ENCODE data around the gene PRCC. TPM values are rescaled to one million over a fixed set of nuclear protein-coding genes. Genes with fewer than 3 reads are reported as not detected.

PRCC gene
- total RNA-seq, 1 experiment from 2014 or later: 131 TPM

DNA sequence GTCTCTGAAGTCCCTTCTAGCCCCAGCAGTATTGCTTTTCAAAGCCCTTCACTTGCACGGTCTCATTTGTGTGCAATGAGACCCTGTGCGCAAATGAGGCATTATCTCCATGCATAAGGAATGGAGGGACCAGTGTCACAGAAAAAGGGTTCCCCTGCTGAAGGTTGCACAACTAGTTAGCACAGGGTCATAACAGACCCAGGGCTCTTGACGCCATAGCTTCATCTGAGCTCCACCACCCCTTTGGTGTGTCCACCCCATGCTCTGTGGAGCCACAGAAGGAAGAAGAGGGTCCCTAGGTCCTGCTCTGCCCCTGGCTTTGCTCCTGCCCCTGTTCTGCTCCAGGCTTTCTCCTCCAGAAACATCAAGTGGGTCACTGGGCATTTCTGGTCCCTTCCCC, 36.7 kb downstream of the PRCC start:
- BruUV-seq (replicated peaks): no TSS peak
- CTCF ChIA-PET: interaction anchor here (0.5 to 12.4 kb wide), 4 partner anchors 9 to 87 kb away, joined by 3 to 106 read pairs (median 13); partner anchors contain the start of gene PEAR1

DNA sequence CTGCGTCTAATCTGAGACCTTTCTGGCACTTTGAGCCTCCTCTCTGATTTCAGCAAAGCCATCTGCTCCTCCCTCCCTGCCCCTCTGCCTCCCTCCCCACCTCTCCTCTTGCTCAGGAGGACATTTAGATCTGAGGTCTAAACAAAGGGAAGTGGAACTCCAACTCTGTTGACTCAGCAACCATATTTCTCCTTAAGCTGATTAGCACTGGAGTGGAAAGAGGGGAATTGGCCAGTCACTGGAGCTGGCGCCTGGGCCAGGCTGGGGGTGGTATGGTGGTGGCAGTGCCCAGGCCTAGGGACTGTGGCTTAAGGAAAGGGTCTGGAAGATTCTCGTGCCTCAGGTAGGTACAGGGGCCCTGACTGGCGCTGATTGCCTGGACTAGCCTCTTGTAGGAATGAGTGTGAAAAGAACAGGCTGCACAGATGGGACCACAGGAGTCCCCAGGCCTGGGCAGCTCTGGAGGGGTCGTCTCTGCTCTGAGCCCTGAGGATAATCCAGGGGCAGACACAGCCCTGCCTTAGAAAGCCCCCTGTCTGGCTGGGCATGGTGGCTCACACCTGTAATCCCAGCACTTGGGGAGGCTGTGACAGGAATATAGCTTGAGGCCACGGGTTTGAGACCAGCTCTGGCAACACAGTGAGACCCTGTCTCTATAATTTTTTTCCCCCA, 37.4 kb downstream of the PRCC start:
- Mint-ChIP-seq H3K4me1 (ENCODE audit: insufficient read depth, unreplicated experiment) (peaks cover 12% of the 10 kb centered on the region), H3K27ac (ENCODE audit: low read depth, unreplicated experiment) (no peak overlapping the region), H3K27me3 (ENCODE audit: insufficient read depth, unreplicated experiment) (no peaks in the 10 kb centered on the region), H3K9me3 (ENCODE audit: unreplicated experiment) (no peaks in the 10 kb centered on the region), H3K4me3 (ENCODE audit: unreplicated experiment) (no peak overlapping the region), H3K36me3 (ENCODE audit: insufficient read depth, unreplicated experiment) (peaks cover 29% of the 10 kb centered on the region)
- DNase-seq (ENCODE audit: unreplicated experiment): no peak
- ChIA-PET CTCF (interaction anchor here (0.5 to 12.4 kb wide), 11 partner anchors 9 to 123 kb away, joined by 3 to 114 read pairs (median 4); partner anchors contain the start of genes NTRK1 and PEAR1), POLR2A (no interaction called here)
- no peak for TF ChIP-seq CTCF (IDR thresholded peaks at IDR 0.05; ENCODE audit: unreplicated experiment)
- intact Hi-C loops (cut with micrococcal nuclease): no loop called here
- no TSS peak for BruUV-seq (replicated peaks)

More for the DNA sequence above, 36.7 kb downstream of the PRCC start:
- no peaks in the 10 kb centered on the region for H3K27me3 Mint-ChIP-seq (ENCODE audit: insufficient read depth, unreplicated experiment)
- peaks cover 35% of the 10 kb centered on the region for H3K36me3 Mint-ChIP-seq (ENCODE audit: insufficient read depth, unreplicated experiment)
- no peak for TF ChIP-seq CTCF (IDR thresholded peaks at IDR 0.05; ENCODE audit: unreplicated experiment)
- POLR2A ChIA-PET: no interaction called here
- H3K27ac Mint-ChIP-seq (ENCODE audit: low read depth, unreplicated experiment): no peak overlapping the region
- no peak overlapping the region for H3K4me3 Mint-ChIP-seq (ENCODE audit: unreplicated experiment)
- intact Hi-C loops (cut with micrococcal nuclease): no loop called here
- H3K9me3 Mint-ChIP-seq (ENCODE audit: unreplicated experiment): no peaks in the 10 kb centered on the region
- no peak for DNase-seq (ENCODE audit: unreplicated experiment)
- H3K4me1 Mint-ChIP-seq (ENCODE audit: insufficient read depth, unreplicated experiment): peaks cover 12% of the 10 kb centered on the region

DNA sequence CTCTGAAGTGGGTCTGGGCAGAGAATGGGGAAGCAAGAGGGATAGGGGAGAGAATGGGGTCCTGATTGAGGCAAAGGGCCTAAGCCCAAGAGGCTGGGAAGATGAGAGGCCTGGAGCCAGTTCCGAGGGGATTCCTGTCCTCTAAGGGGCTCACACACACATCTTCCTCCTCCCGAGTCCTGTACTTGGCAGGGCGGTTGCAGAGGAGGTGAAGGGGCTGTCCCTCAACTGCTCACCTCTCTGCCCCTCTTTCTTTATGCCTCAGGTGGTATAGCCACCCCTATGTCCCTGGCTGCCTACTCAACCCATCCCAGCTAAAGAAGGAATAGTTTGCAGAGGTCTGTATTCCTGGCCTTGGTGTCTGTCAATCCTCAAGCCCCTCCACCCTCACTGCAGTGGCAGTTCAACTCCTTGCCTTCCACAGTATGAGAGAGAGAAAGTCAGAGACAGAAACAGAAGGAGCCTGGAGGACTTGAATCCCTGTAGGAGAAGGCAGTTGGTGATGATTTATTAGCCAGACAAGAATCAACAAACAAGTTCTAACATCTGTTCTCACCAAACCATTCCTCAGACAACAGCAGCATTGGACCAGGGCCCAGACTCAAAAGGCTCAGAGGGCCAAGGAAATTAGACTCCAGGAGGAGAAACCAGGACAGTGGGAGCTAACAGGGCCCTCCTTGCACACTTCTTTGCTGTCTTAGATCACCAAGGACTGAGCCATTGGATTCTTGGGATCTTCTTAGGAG, 38.6 kb downstream of the PRCC start:
- no peak for TF ChIP-seq CTCF (IDR thresholded peaks at IDR 0.05; ENCODE audit: unreplicated experiment)
- Mint-ChIP-seq H3K4me1 (ENCODE audit: insufficient read depth, unreplicated experiment) (peaks cover 13% of the 10 kb centered on the region), H3K27ac (ENCODE audit: low read depth, unreplicated experiment) (no peak overlapping the region), H3K27me3 (ENCODE audit: insufficient read depth, unreplicated experiment) (no peaks in the 10 kb centered on the region), H3K36me3 (ENCODE audit: insufficient read depth, unreplicated experiment) (peaks cover 17% of the 10 kb centered on the region), H3K4me3 (ENCODE audit: unreplicated experiment) (no peak overlapping the region), H3K9me3 (ENCODE audit: unreplicated experiment) (no peaks in the 10 kb centered on the region)
- peak; percentile 42 for DNase-seq (ENCODE audit: unreplicated experiment)
- POLR2A ChIA-PET: interaction anchor here (0.7 to 2.3 kb wide), 2 partner anchors 8 to 11 kb away, joined by 3 to 7 read pairs; no protein-coding TSS in a partner anchor
- intact Hi-C loops (cut with micrococcal nuclease): no loop called here
- CTCF ChIA-PET: interaction anchor here (0.7 to 12.4 kb wide), 9 partner anchors 8 to 122 kb away, joined by 3 to 114 read pairs (median 9); partner anchors contain the start of genes NTRK1 and PEAR1
- BruUV-seq (replicated peaks): no TSS peak

All from MCF 10A (cell line).